Nephron progenitor cell (in vitro differentiated cells): ENCODE data around the gene SPINDOC.
A peak's percentile ranks its signal among the peaks of the same experiment; 100 is the strongest.

Experiments used
- DNase-seq: peaks from one replicate; pipeline ENCODE4 v3.0.0; 2021
- H3K27ac Mint-ChIP-seq: 2 replicates; pipeline ENCODE4 v1.8.0; 2021; ENCODE audit warnings: mild to moderate bottlenecking, moderate library complexity, mixed read lengths
- H3K27me3 Mint-ChIP-seq: 2 replicates; pipeline ENCODE4 v1.8.0; 2021; ENCODE audit warnings: mild to moderate bottlenecking, low read depth, mixed read lengths; ENCODE audit not compliant: poor library complexity
- H3K36me3 Mint-ChIP-seq: 2 replicates; pipeline ENCODE4 v1.8.0; 2021; ENCODE audit warnings: low read depth, mixed read lengths
- H3K4me1 Mint-ChIP-seq: 2 replicates; pipeline ENCODE4 v1.8.0; 2021; ENCODE audit warnings: mixed read lengths
- H3K4me3 Mint-ChIP-seq: 2 replicates; pipeline ENCODE4 v1.8.0; 2021; ENCODE audit warnings: mild to moderate bottlenecking, moderate library complexity, mixed read lengths
- H3K9me3 Mint-ChIP-seq: 2 replicates; pipeline ENCODE4 v1.8.0; 2021; ENCODE audit warnings: mild to moderate bottlenecking, moderate library complexity, mixed read lengths
- TF ChIP-seq, protein P1 (sequence below): fragments of 200-600 bp; sonication (generic); IDR thresholded peaks from 2 replicates; pipeline ENCODE4 v1.5.0; 2021; ENCODE audit warnings: antibody characterized with exemption

SPINDOC gene

DNA sequence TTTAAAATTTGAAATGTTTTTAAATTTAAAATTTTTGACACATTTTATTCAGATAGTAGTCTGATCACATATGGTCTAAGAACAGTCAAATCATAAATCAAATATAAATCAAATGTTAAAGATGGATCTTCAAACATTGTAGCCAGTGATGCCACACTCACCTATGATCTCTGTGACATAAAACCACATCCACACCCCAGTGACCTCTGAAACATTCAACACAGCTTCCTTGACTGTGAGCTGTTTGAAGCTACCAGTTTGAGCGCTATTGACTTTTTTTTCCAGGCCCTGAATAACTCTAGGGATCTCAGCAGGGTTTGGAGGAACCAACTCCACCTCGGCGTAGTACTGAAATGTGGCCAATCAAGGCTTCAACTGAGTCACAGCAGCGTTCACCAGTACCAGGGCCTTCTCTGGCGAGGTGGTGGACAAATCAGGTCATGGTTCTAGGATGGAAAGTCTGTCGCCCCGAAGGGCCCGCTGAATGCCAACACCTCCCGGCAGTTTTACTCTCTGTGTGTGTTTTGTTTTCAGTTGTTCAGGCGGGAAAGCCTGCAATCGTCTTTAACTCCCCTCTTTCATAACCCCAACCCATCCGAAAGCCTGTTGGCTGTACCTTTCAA, 21.4 kb downstream of the SPINDOC start:
- no peaks in the 10 kb centered on the region for H3K9me3 Mint-ChIP-seq
- TF ChIP-seq, protein P1, sequence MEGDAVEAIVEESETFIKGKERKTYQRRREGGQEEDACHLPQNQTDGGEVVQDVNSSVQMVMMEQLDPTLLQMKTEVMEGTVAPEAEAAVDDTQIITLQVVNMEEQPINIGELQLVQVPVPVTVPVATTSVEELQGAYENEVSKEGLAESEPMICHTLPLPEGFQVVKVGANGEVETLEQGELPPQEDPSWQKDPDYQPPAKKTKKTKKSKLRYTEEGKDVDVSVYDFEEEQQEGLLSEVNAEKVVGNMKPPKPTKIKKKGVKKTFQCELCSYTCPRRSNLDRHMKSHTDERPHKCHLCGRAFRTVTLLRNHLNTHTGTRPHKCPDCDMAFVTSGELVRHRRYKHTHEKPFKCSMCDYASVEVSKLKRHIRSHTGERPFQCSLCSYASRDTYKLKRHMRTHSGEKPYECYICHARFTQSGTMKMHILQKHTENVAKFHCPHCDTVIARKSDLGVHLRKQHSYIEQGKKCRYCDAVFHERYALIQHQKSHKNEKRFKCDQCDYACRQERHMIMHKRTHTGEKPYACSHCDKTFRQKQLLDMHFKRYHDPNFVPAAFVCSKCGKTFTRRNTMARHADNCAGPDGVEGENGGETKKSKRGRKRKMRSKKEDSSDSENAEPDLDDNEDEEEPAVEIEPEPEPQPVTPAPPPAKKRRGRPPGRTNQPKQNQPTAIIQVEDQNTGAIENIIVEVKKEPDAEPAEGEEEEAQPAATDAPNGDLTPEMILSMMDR, result no peak
- no peak overlapping the region for H3K4me3 Mint-ChIP-seq
- peak overlapping the region; percentile 77 for H3K27ac Mint-ChIP-seq
- no peaks in the 10 kb centered on the region for H3K27me3 Mint-ChIP-seq
- peaks cover 36% of the 10 kb centered on the region for H3K4me1 Mint-ChIP-seq
- no peak for DNase-seq
- no peaks in the 10 kb centered on the region for H3K36me3 Mint-ChIP-seq

DNA sequence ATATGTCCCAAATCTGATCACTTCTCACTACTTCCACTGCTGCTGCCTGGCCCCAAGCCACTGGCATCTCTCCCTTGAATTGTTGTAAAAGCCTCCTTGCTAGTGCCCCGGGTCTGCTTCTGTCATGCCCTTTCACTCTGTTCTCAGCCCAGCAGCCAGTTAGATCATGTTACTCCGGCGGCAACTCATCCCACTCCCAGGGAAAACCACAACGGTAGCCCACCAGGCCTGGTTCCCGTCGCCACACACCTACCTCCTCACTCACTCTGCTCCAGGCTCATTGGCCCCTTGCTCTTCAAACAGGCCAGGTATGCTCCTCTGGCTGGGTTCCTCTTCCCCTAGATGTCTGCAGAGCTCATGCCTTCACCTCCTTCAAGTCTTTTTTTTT, 21.9 kb downstream of the SPINDOC start:
- H3K4me1 Mint-ChIP-seq, result peaks cover 41% of the 10 kb centered on the region
- H3K9me3 Mint-ChIP-seq, result no peaks in the 10 kb centered on the region
- no peaks in the 10 kb centered on the region for H3K36me3 Mint-ChIP-seq
- no peak overlapping the region for H3K4me3 Mint-ChIP-seq
- TF ChIP-seq, protein P1, result no peak
- no peak for DNase-seq
- no peaks in the 10 kb centered on the region for H3K27me3 Mint-ChIP-seq
- H3K27ac Mint-ChIP-seq, result peak overlapping the region; percentile 77

DNA sequence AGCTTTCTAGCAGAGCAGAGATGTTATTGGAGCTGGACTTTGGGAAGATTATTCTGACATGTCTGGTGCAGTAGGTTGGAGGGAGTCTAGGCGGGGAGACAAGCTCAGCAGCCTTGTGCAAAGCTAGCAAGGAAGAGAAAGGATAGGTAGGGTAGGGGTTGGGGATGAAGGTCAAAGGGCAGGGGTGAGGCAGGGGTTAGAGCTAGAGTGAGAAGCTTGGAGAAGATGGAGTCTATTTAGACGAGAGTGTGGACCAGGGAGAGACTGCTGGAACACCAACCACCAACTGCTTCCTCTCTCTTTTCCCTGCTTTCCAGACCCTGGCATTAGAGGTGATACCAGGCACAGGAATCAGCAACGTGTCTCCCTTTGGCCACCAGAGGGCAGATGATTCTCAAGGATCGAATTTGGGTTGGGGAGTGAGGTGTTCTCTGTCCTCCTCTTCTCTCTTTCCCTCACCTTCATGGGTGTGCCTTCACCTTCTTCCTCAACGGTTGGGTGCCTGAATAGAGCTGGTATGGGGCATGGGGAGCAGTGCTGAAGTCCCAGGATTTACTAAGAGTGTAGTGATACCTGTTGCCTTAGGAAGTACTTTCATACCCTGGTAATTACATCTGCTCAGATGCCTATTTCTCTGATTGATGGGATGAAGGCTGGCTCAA, 23.9 kb downstream of the SPINDOC start:
- TF ChIP-seq, protein P1, result peak; percentile 86
- peaks cover 61% of the 10 kb centered on the region for H3K4me1 Mint-ChIP-seq
- H3K4me3 Mint-ChIP-seq, result no peak overlapping the region
- no peak overlapping the region for H3K27ac Mint-ChIP-seq
- H3K27me3 Mint-ChIP-seq, result no peaks in the 10 kb centered on the region
- no peaks in the 10 kb centered on the region for H3K36me3 Mint-ChIP-seq
- no peaks in the 10 kb centered on the region for H3K9me3 Mint-ChIP-seq
- peak; percentile 75 for DNase-seq

DNA sequence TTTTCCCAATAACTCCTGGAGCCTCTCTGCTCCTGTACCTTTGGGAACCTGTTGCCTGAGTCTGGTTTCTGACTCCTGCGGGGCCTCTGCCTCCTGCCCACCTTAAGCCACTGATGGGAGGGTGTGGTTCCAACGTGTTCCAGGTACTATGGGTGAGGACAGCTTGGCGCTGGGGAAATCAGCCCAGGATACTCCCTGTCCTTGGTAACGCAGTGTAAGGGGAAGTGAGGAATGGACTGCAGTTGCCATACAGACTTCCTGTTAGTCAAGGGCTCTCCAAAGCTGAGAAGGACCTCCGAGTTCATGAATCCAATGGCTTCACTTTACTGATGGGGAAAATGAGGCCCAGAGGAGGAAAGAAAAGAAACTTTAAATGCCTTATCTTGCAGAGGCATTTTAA, 24.5 kb downstream of the SPINDOC start:
- Mint-ChIP-seq H3K9me3 (no peaks in the 10 kb centered on the region), H3K4me3 (peak overlapping the region; percentile 73), H3K27me3 (no peaks in the 10 kb centered on the region), H3K27ac (no peak overlapping the region), H3K36me3 (no peaks in the 10 kb centered on the region), H3K4me1 (peaks cover 67% of the 10 kb centered on the region)
- DNase-seq, result no peak
- TF ChIP-seq, protein P1, result no peak

DNA sequence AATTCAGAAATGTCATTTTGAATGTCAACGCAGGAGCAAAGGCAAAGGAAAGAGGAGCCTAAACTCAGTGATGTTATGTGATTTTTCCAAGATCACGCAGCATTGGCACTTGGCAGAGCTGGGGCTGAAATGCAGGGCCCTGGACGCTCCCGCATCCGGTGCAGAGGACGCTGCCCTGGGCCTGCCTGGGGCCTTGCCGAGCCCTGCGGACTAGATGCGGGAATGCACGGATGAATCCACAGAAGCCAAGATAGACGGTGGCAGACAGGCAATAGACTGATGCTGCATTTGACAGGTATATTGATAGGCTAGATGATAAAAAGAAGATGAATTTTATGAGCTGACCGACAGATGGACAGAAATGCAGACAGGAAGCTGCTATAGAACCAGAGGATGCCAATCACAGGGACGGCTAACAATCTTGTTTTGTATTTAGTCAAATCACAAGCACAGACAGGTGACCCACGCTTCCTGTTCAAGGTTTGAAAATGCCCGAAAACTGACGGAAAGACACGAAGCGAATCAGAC, 25.0 kb downstream of the SPINDOC start:
- Mint-ChIP-seq H3K4me3 (peak overlapping the region; percentile 73), H3K9me3 (no peaks in the 10 kb centered on the region)

More for the DNA sequence above, 25.0 kb downstream of the SPINDOC start:
- DNase-seq, result no peak
- TF ChIP-seq, protein P1, result no peak
- Mint-ChIP-seq H3K27me3 (no peaks in the 10 kb centered on the region), H3K4me1 (peaks cover 71% of the 10 kb centered on the region), H3K27ac (no peak overlapping the region), H3K36me3 (no peaks in the 10 kb centered on the region)
